Right cardiac atrium (tissue), 5 donors: ENCODE data around the gene RMI1. TPM values are rescaled to one million over a fixed set of nuclear protein-coding genes. Genes with fewer than 3 reads are reported as not detected.
"Not testable (repeated sequence)": the region's sequence is repeated elsewhere in the genome, so short reads cannot be mapped to it uniquely, and the experiment has no call there.

Experiments used
- ATAC-seq, 2 donors: fragments of 200-7000 bp; cut with Tn5 transposase; one replicate each; pipeline versions ENCODE4 v1.8.0 to v1.9.1; 2020; ENCODE audit warnings: moderate library complexity in 2 of 2, mild to moderate bottlenecking in 1 of 2
- DNase-seq, 3 donors: peaks; one replicate each; pipeline ENCODE4 v3.0.0-alpha.2; 2020
- H3K27ac ChIP-seq: one replicate; pipeline ENCODE4 v1.5.1; 2013; ENCODE audit warnings: mild to moderate bottlenecking, low read length, control low read depth, moderate library complexity
- H3K27me3 ChIP-seq: one replicate; pipeline ENCODE4 v1.6.1; 2013; ENCODE audit not compliant: control insufficient read depth, insufficient read depth
- H3K4me1 ChIP-seq: one replicate; pipeline ENCODE4 v1.6.1; 2013; ENCODE audit warnings: low read length; ENCODE audit not compliant: control insufficient read depth, insufficient read depth
- H3K4me3 ChIP-seq: one replicate; pipeline ENCODE4 v1.5.1; 2013; ENCODE audit warnings: low read length, control low read depth
- H3K9me3 ChIP-seq: one replicate; pipeline ENCODE4 v1.6.1; 2013; ENCODE audit warnings: low read length; ENCODE audit not compliant: control insufficient read depth
- WGBS: extraction: QIAGEN DNeasy Blood & Tissue Kit; methylation state at CpG from one replicate; pipeline ENCODE4 v1.1.7; 2013; 5-methylcytosine and 5-hydroxymethylcytosine counted together
- intact Hi-C, 4 donors: fragments of 100-400 bp; cut with DNase I; formaldehyde crosslinking; loops; one replicate each; pipeline versions ENCODE4 v1.11.0 to v1.14.0; 2022 to 2023
- polyA plus RNA-seq: library from polyadenylated mRNA; stranded (reverse); fragments of 200-250 nt; gene quantifications from one replicate; pipeline ENCODE4 v1.2.3, GENCODE V29; 2013
- total RNA-seq, 4 donors: library from RNA; stranded (reverse); fragmentation: NEBNext Ultra II Directional; extraction: Animal tissue kit (Norgen Biotek cat#: 25700); gene quantifications; one replicate each; pipeline ENCODE4 v1.2.1, GENCODE V29; 2021
- donor health status: healthy with polysubstance abuse.
- donor health status: DM: no; HTN: yes; CAD: no.
- donor health status: DM: no; HTN: no; CAD: no.
- donor health status: DM: no; HTN: yes; CAD: no; lungs with severe emphysema.
- donor health status: DM: yes; HTN: yes; CAD: no.

Gene RMI1
- total and polyA plus RNA-seq, 5 donors: 2.0 to 5.6 (median 4.5) TPM

GRCh38 chr9:83940590-83941303 is 39.9 kb upstream of the RMI1 start:
- no peak overlapping the region for H3K27ac ChIP-seq
- no peak overlapping the region for H3K4me3 ChIP-seq
- H3K27me3 ChIP-seq: no peaks in the 10 kb centered on the region
- H3K9me3 ChIP-seq: no peaks in the 10 kb centered on the region
- DNase-seq (no peak), ATAC-seq (no peak)
- no peaks in the 10 kb centered on the region for H3K4me1 ChIP-seq
- WGBS: 89% methylated on average over 5 of the region's 5 CpGs
- intact Hi-C loops: loop anchor here in 2 of 4 donors (2.0 to 10.0 kb wide), 3 partner anchors 234 to 377 kb away; no protein-coding TSS in a partner anchor

- H3K27ac ChIP-seq, ATAC-seq, H3K9me3 ChIP-seq, H3K4me1 ChIP-seq, H3K27me3 ChIP-seq, H3K4me3 ChIP-seq: not testable (repeated sequence)
- WGBS: 98% methylated on average over 32 of the region's 39 CpGs
- intact Hi-C loops: loop anchor here in 1 of 4 donors (10.0 kb wide), 1 partner anchor 227 kb away; no protein-coding TSS in a partner anchor
- DNase-seq: peak in 1 of 3 donors; percentile 59
Measured at GRCh38 chr9:83948096-83948495, 32.5 kb upstream of the RMI1 start.

- Histone ChIP-seq H3K27me3 (no peaks in the 10 kb centered on the region), H3K4me1 (no peaks in the 10 kb centered on the region), H3K4me3 (peak overlapping the region; percentile 66), H3K27ac (peak overlapping the region; percentile 79), H3K9me3 (no peaks in the 10 kb centered on the region)
- 7% methylated on average over 23 of the region's 23 CpGs for WGBS
- peak; percentile 51 to 70 for ATAC-seq
- intact Hi-C loops: no loop called here
- DNase-seq: peak; percentile 40 to 79 (median 78)
Measured at GRCh38 chr9:83956086-83956435, 24.5 kb upstream of the RMI1 start.

GRCh38 chr9:83956436-83957247 is 24.0 kb upstream of the RMI1 start:
- no peaks in the 10 kb centered on the region for H3K27me3 ChIP-seq
- peak; percentile 83 to 92 (median 90) for DNase-seq
- peak overlapping the region; percentile 66 for H3K4me3 ChIP-seq
- WGBS: 2% methylated on average over 57 of the region's 57 CpGs
- no peaks in the 10 kb centered on the region for H3K9me3 ChIP-seq
- H3K4me1 ChIP-seq: no peaks in the 10 kb centered on the region
- ATAC-seq: peak; percentile 96
- intact Hi-C loops: no loop called here
- peak overlapping the region; percentile 79 for H3K27ac ChIP-seq

- 74% methylated on average over 4 of the region's 4 CpGs for WGBS
- no peaks in the 10 kb centered on the region for H3K27me3 ChIP-seq
- peak overlapping the region; percentile 66 for H3K4me3 ChIP-seq
- intact Hi-C loops: no loop called here
- ATAC-seq (no peak), DNase-seq (no peak)
- H3K9me3 ChIP-seq: no peaks in the 10 kb centered on the region
- H3K27ac ChIP-seq: no peak overlapping the region
- H3K4me1 ChIP-seq: no peaks in the 10 kb centered on the region
Measured at GRCh38 chr9:83957248-83957513, 23.4 kb upstream of the RMI1 start.

- no peak for ATAC-seq
- intact Hi-C loops: no loop called here
- WGBS: 64% methylated on average over 4 of the region's 4 CpGs
- no peak for DNase-seq
- Histone ChIP-seq H3K27me3 (no peaks in the 10 kb centered on the region), H3K4me3 (no peak overlapping the region), H3K27ac (no peak overlapping the region), H3K4me1 (no peaks in the 10 kb centered on the region), H3K9me3 (no peaks in the 10 kb centered on the region)
Measured at GRCh38 chr9:83959061-83959460, 21.5 kb upstream of the RMI1 start.

GRCh38 chr9:83960991-83961390 is 19.6 kb upstream of the RMI1 start:
- Histone ChIP-seq H3K4me1 (no peaks in the 10 kb centered on the region), H3K27ac (no peak overlapping the region), H3K9me3 (no peaks in the 10 kb centered on the region), H3K27me3 (no peaks in the 10 kb centered on the region), H3K4me3 (no peak overlapping the region)
- ATAC-seq (no peak), DNase-seq (no peak)
- 85% methylated on average over 5 of the region's 5 CpGs for WGBS
- intact Hi-C loops: no loop called here

- Histone ChIP-seq H3K27ac (no peak overlapping the region), H3K4me1 (peaks cover 2% of the 10 kb centered on the region), H3K27me3 (no peaks in the 10 kb centered on the region), H3K9me3 (no peaks in the 10 kb centered on the region), H3K4me3 (no peak overlapping the region)
- ATAC-seq (peak in 1 of 2 donors; percentile 15), DNase-seq (no peak)
- intact Hi-C loops: no loop called here
- 52% methylated on average over 3 of the region's 3 CpGs for WGBS
Measured at GRCh38 chr9:83962165-83962564, 18.4 kb upstream of the RMI1 start.

- Histone ChIP-seq H3K4me1 (peaks cover 2% of the 10 kb centered on the region), H3K9me3 (no peaks in the 10 kb centered on the region), H3K4me3 (no peak overlapping the region), H3K27me3 (no peaks in the 10 kb centered on the region), H3K27ac (no peak overlapping the region)
- intact Hi-C loops: no loop called here
- no peak for DNase-seq
- peak in 1 of 2 donors; percentile 20 for ATAC-seq
- 48% methylated on average over 2 of the region's 2 CpGs for WGBS
Measured at GRCh38 chr9:83964973-83965349, 15.6 kb upstream of the RMI1 start.

GRCh38 chr9:83965350-83966208 is 15.0 kb upstream of the RMI1 start:
- Histone ChIP-seq H3K27ac (no peak overlapping the region), H3K4me1 (peaks cover 2% of the 10 kb centered on the region), H3K9me3 (no peaks in the 10 kb centered on the region), H3K4me3 (no peak overlapping the region), H3K27me3 (no peaks in the 10 kb centered on the region)
- peak in 1 of 3 donors; percentile 52 for DNase-seq
- 54% methylated on average over 11 of the region's 11 CpGs for WGBS
- intact Hi-C loops: no loop called here
- peak; percentile 56 to 59 for ATAC-seq

- Histone ChIP-seq H3K27ac (no peak overlapping the region), H3K27me3 (no peaks in the 10 kb centered on the region), H3K4me1 (peaks cover 2% of the 10 kb centered on the region), H3K4me3 (no peak overlapping the region), H3K9me3 (no peaks in the 10 kb centered on the region)
- DNase-seq: peak in 1 of 3 donors; percentile 12
- 83% methylated on average over 8 of the region's 8 CpGs for WGBS
- peak; percentile 10 to 17 for ATAC-seq
- intact Hi-C loops: no loop called here
Measured at GRCh38 chr9:83966209-83966582, 14.4 kb upstream of the RMI1 start.
